KMS-11 (cell line): Measurements from ENCODE around the gene TBX5.

ENCODE experiments used
- H2AFZ ChIP-seq: fragments of 200-600 bp; sonication (generic); 2 replicates; pipeline ENCODE4 v1.6.1; 2016; ENCODE audit warnings: antibody characterized with exemption, mixed run types, low read depth
- H3K27ac ChIP-seq: fragments of 200-600 bp; sonication (generic); 2 replicates; pipeline ENCODE4 v1.6.1; 2016; ENCODE audit warnings: mild to moderate bottlenecking, mixed run types
- H3K27me3 ChIP-seq: fragments of 200-600 bp; sonication (generic); 2 replicates; pipeline ENCODE4 v1.6.1; 2017; ENCODE audit warnings: mild to moderate bottlenecking, low read depth, mixed run types, moderate library complexity; ENCODE audit not compliant: insufficient read depth
- H3K36me3 ChIP-seq: fragments of 200-600 bp; sonication (generic); 2 replicates; pipeline ENCODE4 v1.6.1; 2017; ENCODE audit warnings: mild to moderate bottlenecking, mixed run types; ENCODE audit not compliant: insufficient read depth
- H3K4me1 ChIP-seq: fragments of 200-600 bp; sonication (generic); 2 replicates; pipeline ENCODE4 v1.6.1; 2016; ENCODE audit warnings: mild to moderate bottlenecking, low read depth, mixed run types; ENCODE audit not compliant: poor library complexity, severe bottlenecking
- H3K4me2 ChIP-seq: fragments of 200-600 bp; sonication (generic); 2 replicates; pipeline ENCODE4 v1.7.0; 2016; ENCODE audit warnings: mild to moderate bottlenecking, mixed run types
- H3K4me3 ChIP-seq: fragments of 200-600 bp; sonication (generic); IDR thresholded peaks from 2 replicates; pipeline ENCODE4 v1.6.1; 2017; ENCODE audit warnings: low read depth, low read length, mixed read lengths; ENCODE audit not compliant: insufficient read depth
- H3K79me2 ChIP-seq: fragments of 200-600 bp; sonication (generic); 2 replicates; pipeline ENCODE4 v1.6.1; 2016; ENCODE audit warnings: low read depth, mixed run types; ENCODE audit not compliant: insufficient read depth
- H3K9ac ChIP-seq: fragments of 200-600 bp; sonication (generic); 2 replicates; pipeline ENCODE4 v1.6.1; 2016; ENCODE audit warnings: mild to moderate bottlenecking, mixed run types
- H4K20me1 ChIP-seq: fragments of 200-600 bp; sonication (generic); 2 replicates; pipeline ENCODE4 v1.6.1; 2016; ENCODE audit warnings: mild to moderate bottlenecking, mixed run types; ENCODE audit not compliant: insufficient read depth
- TF ChIP-seq, protein P1 (sequence below): fragments of 200-600 bp; sonication (generic); conservative IDR thresholded peaks from 2 replicates; pipeline ENCODE4 v1.6.1; 2017; ENCODE audit warnings: low read depth, mild to moderate bottlenecking, antibody characterized with exemption, low read length, moderate library complexity, mixed read lengths

The TBX5 gene

DNA sequence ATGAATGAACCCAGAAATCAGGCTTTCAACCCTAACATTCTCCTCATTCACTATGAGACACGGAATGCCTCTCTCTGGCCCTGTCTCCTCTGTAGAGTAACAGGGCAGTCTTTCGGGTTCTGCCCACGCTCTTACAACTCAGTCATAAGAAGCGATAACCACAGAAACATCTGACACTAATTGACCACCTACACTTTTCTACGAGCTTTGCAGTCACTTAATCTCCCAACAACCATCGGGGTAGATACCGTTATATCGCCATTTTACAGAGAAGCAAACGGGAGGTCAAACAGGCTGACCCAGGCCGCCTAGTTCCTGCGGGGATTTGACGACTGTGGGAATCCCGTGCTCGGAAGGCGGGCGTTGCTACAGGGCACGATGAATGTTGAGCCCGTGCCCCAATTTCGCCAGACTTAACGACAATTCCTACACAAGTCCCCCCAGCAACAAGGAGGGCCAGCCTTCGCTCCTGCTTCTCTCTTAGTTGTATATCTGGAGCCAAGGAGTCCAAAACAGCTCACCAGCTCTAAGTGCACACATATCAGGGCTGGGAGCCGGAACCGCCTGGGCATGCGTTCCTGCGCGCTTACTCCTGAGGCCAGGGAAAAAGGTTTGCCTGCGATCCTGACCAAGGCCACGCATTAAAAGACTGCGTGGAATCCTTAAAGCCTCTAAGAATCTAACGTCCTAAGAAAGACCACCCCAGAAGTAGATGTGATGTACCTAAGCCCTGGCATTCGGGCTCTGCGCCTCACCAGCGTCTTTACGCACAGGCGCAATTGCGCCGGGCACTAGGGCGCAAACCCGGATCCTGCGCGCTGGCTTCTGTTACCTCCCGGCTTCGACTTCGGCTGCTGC is 38.7 kb upstream of the TBX5 start:
- H3K4me1 ChIP-seq, result no peaks in the 10 kb centered on the region
- no peaks in the 10 kb centered on the region for H3K27me3 ChIP-seq
- H3K9ac ChIP-seq, result no peak overlapping the region
- H2AFZ ChIP-seq, result no peak overlapping the region
- TF ChIP-seq, protein P1, sequence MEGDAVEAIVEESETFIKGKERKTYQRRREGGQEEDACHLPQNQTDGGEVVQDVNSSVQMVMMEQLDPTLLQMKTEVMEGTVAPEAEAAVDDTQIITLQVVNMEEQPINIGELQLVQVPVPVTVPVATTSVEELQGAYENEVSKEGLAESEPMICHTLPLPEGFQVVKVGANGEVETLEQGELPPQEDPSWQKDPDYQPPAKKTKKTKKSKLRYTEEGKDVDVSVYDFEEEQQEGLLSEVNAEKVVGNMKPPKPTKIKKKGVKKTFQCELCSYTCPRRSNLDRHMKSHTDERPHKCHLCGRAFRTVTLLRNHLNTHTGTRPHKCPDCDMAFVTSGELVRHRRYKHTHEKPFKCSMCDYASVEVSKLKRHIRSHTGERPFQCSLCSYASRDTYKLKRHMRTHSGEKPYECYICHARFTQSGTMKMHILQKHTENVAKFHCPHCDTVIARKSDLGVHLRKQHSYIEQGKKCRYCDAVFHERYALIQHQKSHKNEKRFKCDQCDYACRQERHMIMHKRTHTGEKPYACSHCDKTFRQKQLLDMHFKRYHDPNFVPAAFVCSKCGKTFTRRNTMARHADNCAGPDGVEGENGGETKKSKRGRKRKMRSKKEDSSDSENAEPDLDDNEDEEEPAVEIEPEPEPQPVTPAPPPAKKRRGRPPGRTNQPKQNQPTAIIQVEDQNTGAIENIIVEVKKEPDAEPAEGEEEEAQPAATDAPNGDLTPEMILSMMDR, result no peak
- no peak overlapping the region for H3K4me3 ChIP-seq
- no peaks in the 10 kb centered on the region for H3K79me2 ChIP-seq
- no peaks in the 10 kb centered on the region for H3K36me3 ChIP-seq
- H4K20me1 ChIP-seq, result no peaks in the 10 kb centered on the region
- no peak overlapping the region for H3K4me2 ChIP-seq
- H3K27ac ChIP-seq, result no peak overlapping the region

DNA sequence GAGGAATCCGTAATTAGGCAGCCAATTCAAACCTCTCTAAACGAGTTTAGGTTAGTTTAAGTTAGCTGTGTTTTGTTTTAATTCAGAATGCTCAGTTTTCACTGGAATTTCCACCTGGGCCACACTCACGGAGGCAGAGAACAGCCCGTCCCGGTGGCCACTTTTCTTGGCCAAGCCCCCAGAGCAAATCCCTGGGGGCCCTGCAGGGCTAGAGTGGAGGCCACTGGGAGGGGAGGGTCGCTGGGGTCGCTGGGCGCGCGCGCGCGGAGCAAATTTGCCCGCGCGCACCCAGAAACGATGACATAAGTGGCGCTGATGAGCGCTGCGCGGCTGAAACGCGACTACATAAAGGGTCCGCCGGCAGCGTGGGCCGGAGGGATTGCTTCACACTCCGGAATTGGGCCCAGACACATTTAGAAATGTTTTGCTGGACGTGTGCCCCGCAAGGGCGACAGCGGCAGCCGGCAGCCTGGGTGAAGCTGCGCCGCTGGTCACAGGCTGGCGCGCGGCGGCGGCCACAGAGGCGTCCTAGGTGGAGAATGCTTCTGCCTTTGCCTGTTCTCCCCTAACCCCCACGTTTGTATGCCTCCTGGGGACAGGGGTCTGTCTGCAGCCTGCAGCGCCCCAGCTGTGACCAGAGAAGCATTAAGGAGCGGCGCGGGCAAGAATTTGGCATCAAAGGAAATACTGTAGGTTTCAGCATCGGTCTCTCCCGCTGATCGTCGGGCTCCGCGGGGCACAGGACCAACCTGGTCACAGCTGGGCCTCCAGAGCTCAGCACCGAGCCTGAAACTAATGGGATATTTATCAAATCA is 37.9 kb upstream of the TBX5 start:
- Histone ChIP-seq H4K20me1 (no peaks in the 10 kb centered on the region), H2AFZ (no peak overlapping the region), H3K36me3 (no peaks in the 10 kb centered on the region), H3K4me3 (no peak overlapping the region), H3K4me1 (no peaks in the 10 kb centered on the region), H3K79me2 (no peaks in the 10 kb centered on the region), H3K27ac (no peak overlapping the region), H3K4me2 (no peak overlapping the region), H3K9ac (no peak overlapping the region), H3K27me3 (no peaks in the 10 kb centered on the region)
- TF ChIP-seq, protein P1, result no peak

DNA sequence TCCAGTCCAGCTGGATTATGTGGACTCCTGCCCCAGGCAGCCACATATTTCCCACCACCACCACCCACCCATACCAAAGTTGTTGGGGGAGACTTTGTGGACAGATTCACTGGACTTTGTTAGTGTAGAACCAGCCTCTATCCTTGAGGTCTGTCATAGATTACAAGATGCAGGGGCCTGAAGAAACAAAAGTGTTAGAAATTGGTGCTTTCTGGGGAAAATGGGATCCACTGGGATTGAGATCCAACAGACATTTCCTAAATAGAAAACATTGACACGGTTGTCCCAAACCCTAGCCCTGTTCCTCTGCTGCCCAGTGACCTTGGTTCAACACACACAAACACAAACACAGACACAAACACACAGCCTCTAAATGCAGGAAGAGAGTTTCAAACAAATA is 36.6 kb upstream of the TBX5 start:
- no peak overlapping the region for H2AFZ ChIP-seq
- H4K20me1 ChIP-seq, result no peaks in the 10 kb centered on the region
- H3K4me3 ChIP-seq, result no peak overlapping the region
- H3K9ac ChIP-seq, result no peak overlapping the region
- no peaks in the 10 kb centered on the region for H3K4me1 ChIP-seq
- no peaks in the 10 kb centered on the region for H3K79me2 ChIP-seq
- no peak overlapping the region for H3K4me2 ChIP-seq
- TF ChIP-seq, protein P1, result no peak
- H3K27me3 ChIP-seq, result no peaks in the 10 kb centered on the region
- no peaks in the 10 kb centered on the region for H3K36me3 ChIP-seq
- H3K27ac ChIP-seq, result no peak overlapping the region

DNA sequence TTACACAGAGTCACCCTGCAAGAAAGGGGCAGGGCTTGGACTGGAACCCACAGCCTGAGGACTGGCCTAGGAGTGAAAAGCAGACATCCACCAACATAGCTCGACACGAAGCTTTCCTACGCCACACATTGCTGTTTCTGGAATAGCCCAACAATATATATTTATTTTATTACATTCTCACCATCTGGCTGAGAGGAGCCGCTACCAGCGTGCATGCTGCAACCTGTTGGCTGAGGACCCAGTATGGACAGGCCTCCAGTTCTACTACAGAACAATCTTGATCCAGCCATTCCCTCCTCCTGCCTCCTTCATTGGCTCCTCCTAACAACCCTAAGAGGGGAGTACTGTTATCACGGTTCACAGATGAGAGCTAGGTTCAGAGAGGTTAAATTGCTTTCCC is 35.6 kb upstream of the TBX5 start:
- Histone ChIP-seq H2AFZ (no peak overlapping the region), H3K79me2 (no peaks in the 10 kb centered on the region), H3K4me1 (no peaks in the 10 kb centered on the region), H3K4me2 (no peak overlapping the region), H3K9ac (no peak overlapping the region), H3K27ac (no peak overlapping the region), H3K36me3 (no peaks in the 10 kb centered on the region), H3K27me3 (no peaks in the 10 kb centered on the region), H4K20me1 (no peaks in the 10 kb centered on the region), H3K4me3 (no peak overlapping the region)
- TF ChIP-seq, protein P1, result no peak
